HG03175 (cell line): ENCODE results near the gene DMTF1.
"Not testable (repeated sequence)": the region's sequence is repeated elsewhere in the genome, so short reads cannot be mapped to it uniquely, and the experiment has no call there.

ENCODE experiments used
- ATAC-seq: cut with Tn5 transposase; IDR thresholded peaks from one replicate; pipeline ENCODE4 v1.9.1; 2021; ENCODE audit warnings: mild to moderate bottlenecking, moderate library complexity; ENCODE audit not compliant: unreplicated experiment

The DMTF1 gene

DNA sequence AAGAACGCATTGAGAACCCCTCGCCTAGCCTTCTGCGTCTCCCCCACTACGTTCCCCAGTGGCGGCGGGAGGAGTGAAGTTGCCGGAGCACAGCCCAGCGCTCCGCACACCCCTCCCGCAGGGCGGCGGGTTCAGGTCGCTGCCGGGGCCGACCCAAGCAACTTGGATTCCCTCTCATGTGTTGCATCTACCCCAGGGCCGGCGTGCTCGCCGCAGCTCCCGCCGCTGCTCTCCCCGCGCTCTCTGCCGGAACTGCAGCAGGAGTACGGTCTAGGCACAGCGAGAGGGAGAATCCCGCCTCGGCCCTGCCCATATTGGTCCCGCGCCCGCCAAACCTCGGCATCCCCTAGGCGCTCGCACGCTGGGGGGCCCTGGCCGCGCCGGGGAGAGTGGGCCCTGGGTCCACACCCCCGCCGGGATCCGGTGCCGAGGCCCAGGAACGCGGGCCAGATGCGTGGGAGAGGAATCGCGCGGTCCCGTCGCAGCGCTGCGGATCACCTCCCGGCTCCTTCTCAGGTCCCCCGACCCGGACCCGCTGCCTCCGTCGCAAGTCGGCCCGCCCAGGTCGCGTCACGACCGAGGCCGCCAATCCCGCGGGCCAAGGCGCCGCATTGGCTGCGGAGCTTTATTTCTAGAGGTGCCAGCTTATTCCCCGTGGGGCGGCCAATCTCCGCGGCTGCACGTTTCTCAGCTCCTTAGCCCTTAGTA lies 67.9 kb downstream of the DMTF1 start:
- ATAC-seq: peak; percentile 38

DNA sequence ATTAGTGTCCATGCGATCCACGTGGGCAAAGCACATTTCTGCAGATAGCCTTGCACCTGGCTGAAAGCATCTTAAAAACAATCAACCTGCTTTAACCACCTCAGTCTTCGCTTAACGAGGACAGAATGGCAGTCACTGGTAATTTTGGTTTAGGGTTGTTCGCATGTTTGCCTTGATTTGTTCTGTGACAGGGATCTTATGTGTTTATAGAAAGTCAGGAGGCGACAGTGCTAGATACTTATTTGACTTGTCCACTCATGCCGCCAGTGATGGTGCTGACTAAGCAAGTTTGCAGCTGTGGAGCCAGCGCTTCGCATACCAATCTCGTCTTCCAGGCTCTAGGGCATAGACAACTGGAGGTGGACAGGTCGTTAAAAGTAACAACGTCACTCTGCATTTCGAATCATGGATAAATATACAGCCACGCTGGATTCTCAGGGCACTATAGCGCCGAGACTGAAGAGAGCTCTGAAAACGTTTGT lies 68.5 kb downstream of the DMTF1 start:
- ATAC-seq: no peak

DNA sequence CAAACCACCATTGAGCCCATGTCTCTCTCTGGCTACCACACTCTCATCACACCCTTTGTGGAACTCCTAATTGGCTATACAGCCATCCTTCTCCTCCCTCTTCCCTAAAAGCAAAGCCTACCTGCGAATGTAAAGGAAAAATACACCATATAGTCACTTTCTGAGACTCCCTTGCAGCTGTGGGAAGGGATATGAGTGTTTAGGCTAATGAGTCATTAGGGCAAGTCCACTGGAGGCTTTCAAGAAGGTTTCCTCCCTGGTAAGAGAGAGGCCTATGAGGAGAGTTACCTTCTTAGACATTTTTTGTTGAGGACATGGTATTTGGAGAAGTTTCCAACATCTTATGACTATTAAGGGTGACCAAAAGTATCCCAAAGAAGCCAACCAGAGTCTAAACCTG lies 71.4 kb downstream of the DMTF1 start:
- ATAC-seq: no peak

DNA sequence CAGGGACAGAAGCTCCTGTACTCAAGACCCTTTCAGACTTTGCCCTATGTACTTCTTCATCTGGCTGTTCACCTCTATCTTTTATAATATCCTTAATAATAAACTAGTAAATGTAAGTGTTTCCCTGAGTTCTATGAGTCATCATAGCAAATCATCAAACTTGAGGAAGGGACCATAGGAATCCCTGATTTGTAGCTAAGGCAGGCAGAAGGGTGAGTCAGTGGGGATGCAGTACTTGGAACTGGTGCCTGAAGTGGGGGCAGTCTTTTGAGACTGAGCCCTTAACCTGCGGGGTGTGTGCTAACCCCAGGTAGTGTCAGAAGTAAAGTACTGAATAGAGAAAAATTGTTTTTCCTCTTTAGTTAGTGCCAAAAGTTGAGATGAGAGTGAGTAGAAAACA lies 73.4 kb downstream of the DMTF1 start:
- ATAC-seq: no peak

GRCh38 chr7:87226495-87226894 lies 74.2 kb downstream of the DMTF1 start:
- ATAC-seq: no peak

DNA sequence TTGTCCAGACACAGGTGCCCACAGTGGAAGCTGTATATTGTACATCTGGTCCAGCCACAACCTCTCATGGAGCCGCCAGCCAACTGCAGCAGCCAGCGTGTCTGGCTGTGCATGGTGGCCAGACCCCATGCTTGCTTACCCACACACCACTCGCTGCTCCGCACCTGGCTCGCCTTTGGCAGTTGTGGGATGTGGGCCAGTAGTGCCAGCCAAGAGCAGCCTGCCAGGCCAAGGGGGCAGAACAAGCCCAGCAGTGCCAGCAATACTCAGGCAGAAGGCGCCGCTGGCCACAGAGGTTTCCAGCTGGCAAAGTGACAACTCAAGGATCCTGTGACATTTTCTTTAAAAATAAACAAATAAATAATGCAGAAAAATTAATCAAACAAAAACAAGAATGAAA lies 79.0 kb downstream of the DMTF1 start:
- ATAC-seq: no peak

DNA sequence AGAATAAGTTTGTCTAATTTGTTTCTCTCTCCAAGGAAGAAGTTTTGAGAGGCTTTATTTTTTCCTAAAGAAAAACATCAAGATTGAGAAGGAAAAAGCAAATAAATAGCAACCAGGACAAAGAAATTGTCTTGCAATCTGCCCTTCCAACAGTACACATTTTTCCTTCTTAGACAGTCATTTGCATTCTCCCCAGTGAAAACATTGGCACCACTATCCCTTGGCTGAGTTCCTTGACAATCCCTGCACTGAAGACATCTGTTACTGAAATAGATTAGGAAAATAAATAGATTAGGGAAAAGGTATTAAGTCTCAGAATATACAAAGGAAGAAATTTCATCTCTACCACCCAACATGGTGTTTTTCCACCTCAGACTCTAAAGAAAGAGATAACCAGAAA lies 79.5 kb downstream of the DMTF1 start:
- no peak for ATAC-seq

- no peak for ATAC-seq
Observed at GRCh38 chr7:87234949-87235348, 82.7 kb downstream of the DMTF1 start.

- ATAC-seq: not testable (repeated sequence)
Observed at GRCh38 chr7:87238464-87239051, 86.3 kb downstream of the DMTF1 start.

- ATAC-seq: not testable (repeated sequence)
Observed at GRCh38 chr7:87245671-87246070, 93.4 kb downstream of the DMTF1 start.
